Neural progenitor cell (in vitro differentiated cells): ENCODE data around the gene NLRC3. TPM values are rescaled to one million over a fixed set of nuclear protein-coding genes. Genes with fewer than 3 reads are reported as not detected.

Source experiments
- DNase-seq: peaks from one replicate; pipeline ENCODE4 v3.0.0-alpha.2; 2016; ENCODE audit warnings: low spot score
- H2AFZ ChIP-seq: fragments of 200-600 bp; sonication (generic); replicated peaks from 2 replicates; pipeline ENCODE4 v1.6.1; 2016; ENCODE audit warnings: antibody characterized with exemption
- H3F3A ChIP-seq: fragments of 200-600 bp; sonication (generic); 2 replicates; pipeline ENCODE4 v1.6.1; 2016; ENCODE audit warnings: antibody characterized with exemption, low read depth
- H3K27ac ChIP-seq: fragments of 200-600 bp; sonication (generic); 2 replicates; pipeline ENCODE4 v1.5.1; 2016; ENCODE audit warnings: mild to moderate bottlenecking
- H3K27me3 ChIP-seq: fragments of 200-600 bp; sonication (generic); 2 replicates; pipeline ENCODE4 v1.6.1; 2016; ENCODE audit warnings: mild to moderate bottlenecking, moderate library complexity
- H3K36me3 ChIP-seq: fragments of 200-600 bp; sonication (generic); 2 replicates; pipeline ENCODE4 v1.5.1; 2016
- H3K4me1 ChIP-seq: fragments of 200-600 bp; sonication (generic); 2 replicates; pipeline ENCODE4 v1.6.1; 2016; ENCODE audit warnings: mixed run types
- H3K4me2 ChIP-seq: fragments of 200-600 bp; sonication (generic); 2 replicates; pipeline ENCODE4 v1.6.1; 2016
- H3K4me3 ChIP-seq: fragments of 200-600 bp; sonication (generic); 2 replicates; pipeline ENCODE4 v1.5.1; 2016
- H3K79me2 ChIP-seq: fragments of 200-600 bp; sonication (generic); 2 replicates; pipeline ENCODE4 v1.6.1; 2016; ENCODE audit warnings: low read depth
- H3K9ac ChIP-seq: fragments of 200-600 bp; sonication (generic); 2 replicates; pipeline ENCODE4 v1.6.1; 2016
- H3K9me3 ChIP-seq: fragments of 200-600 bp; sonication (generic); 2 replicates; pipeline ENCODE4 v1.5.1; 2016; ENCODE audit warnings: low read depth
- H4K20me1 ChIP-seq: fragments of 200-600 bp; sonication (generic); 2 replicates; pipeline ENCODE4 v1.6.1; 2016; ENCODE audit warnings: low read depth
- H3K27ac Mint-ChIP-seq: 3 replicates; pipeline ENCODE4 v1.8.0; 2021; ENCODE audit warnings: mixed read lengths
- H3K27me3 Mint-ChIP-seq: 2 replicates; pipeline ENCODE4 v1.8.0; 2022; ENCODE audit warnings: low read depth, mild to moderate bottlenecking, inconsistent platforms, moderate library complexity, mixed read lengths; ENCODE audit not compliant: insufficient read depth
- H3K36me3 Mint-ChIP-seq: 3 replicates; pipeline ENCODE4 v1.8.0; 2021; ENCODE audit warnings: mixed read lengths
- H3K4me1 Mint-ChIP-seq: 3 replicates; pipeline ENCODE4 v1.8.0; 2021; ENCODE audit warnings: mixed read lengths
- H3K4me3 Mint-ChIP-seq: 3 replicates; pipeline ENCODE4 v1.8.0; 2021; ENCODE audit warnings: mild to moderate bottlenecking, moderate library complexity, mixed read lengths
- H3K9me3 Mint-ChIP-seq: 3 replicates; pipeline ENCODE4 v1.8.0; 2020; ENCODE audit warnings: mixed read lengths
- CTCF ChIP-seq: fragments of 200-600 bp; sonication (generic); IDR thresholded peaks from 2 replicates; pipeline ENCODE4 v1.5.1; 2017; ENCODE audit warnings: antibody characterized with exemption, mild to moderate bottlenecking
- EZH2 ChIP-seq: fragments of 200-600 bp; sonication (generic); IDR thresholded peaks from 2 replicates; pipeline ENCODE4 v1.6.1; 2017; ENCODE audit warnings: antibody characterized with exemption, mild to moderate bottlenecking, moderate library complexity
- EZH2phosphoT487 ChIP-seq: fragments of 200-600 bp; sonication (generic); IDR thresholded peaks from 2 replicates; pipeline ENCODE4 v1.6.1; 2017; ENCODE audit warnings: antibody characterized with exemption
- total RNA-seq: library from RNA; depleted of rRNA; stranded (reverse); fragments of >200 nt; gene quantifications from 2 replicates; pipeline ENCODE4 v1.2.3, GENCODE V29; 2015; ENCODE audit warnings: low replicate concordance

The NLRC3 gene
- total RNA-seq, 1 donor from 2014 or later, result not detected

- no peaks in the 10 kb centered on the region for H3K9me3 Mint-ChIP-seq
- no peak overlapping the region for H2AFZ ChIP-seq
- no peak overlapping the region for H3K4me2 ChIP-seq
- no peak overlapping the region for H3K9ac ChIP-seq
- H3K4me3 ChIP-seq, result no peak overlapping the region
- H3K4me3 Mint-ChIP-seq, result no peak overlapping the region
- H3K36me3 Mint-ChIP-seq, result peaks cover 19% of the 10 kb centered on the region
- H3K4me1 Mint-ChIP-seq, result peaks cover 25% of the 10 kb centered on the region
- no peaks in the 10 kb centered on the region for H3K27me3 Mint-ChIP-seq
- H3K36me3 ChIP-seq, result no peaks in the 10 kb centered on the region
- DNase-seq, result no peak
- no peak overlapping the region for H3K27ac Mint-ChIP-seq
- TF ChIP-seq EZH2phosphoT487 (no peak), EZH2 (no peak), CTCF (no peak)
- no peak overlapping the region for H3K27ac ChIP-seq
- no peaks in the 10 kb centered on the region for H3K9me3 ChIP-seq
- peaks cover 8% of the 10 kb centered on the region for H3K4me1 ChIP-seq
- peaks cover 25% of the 10 kb centered on the region for H3K79me2 ChIP-seq
- no peaks in the 10 kb centered on the region for H3K27me3 ChIP-seq
- peaks cover 7% of the 10 kb centered on the region for H4K20me1 ChIP-seq
- H3F3A ChIP-seq, result peaks cover 16% of the 10 kb centered on the region
These were observed 30.9 kb upstream of the NLRC3 start for GRCh38 chr16:3608069-3608468.

GRCh38 chr16:3607634-3608033, 30.4 kb upstream of the NLRC3 start:
- Histone ChIP-seq H3K79me2 (peaks cover 21% of the 10 kb centered on the region), H3F3A (peaks cover 11% of the 10 kb centered on the region), H3K4me3 (no peak overlapping the region), H3K36me3 (no peaks in the 10 kb centered on the region), H3K9me3 (no peaks in the 10 kb centered on the region), H3K4me1 (peaks cover 5% of the 10 kb centered on the region), H4K20me1 (peaks cover 7% of the 10 kb centered on the region), H3K4me2 (no peak overlapping the region), H2AFZ (no peak overlapping the region), H3K27ac (no peak overlapping the region), H3K9ac (no peak overlapping the region), H3K27me3 (no peaks in the 10 kb centered on the region)
- Mint-ChIP-seq H3K4me3 (no peak overlapping the region), H3K27ac (no peak overlapping the region), H3K4me1 (peaks cover 21% of the 10 kb centered on the region), H3K36me3 (peaks cover 21% of the 10 kb centered on the region), H3K27me3 (no peaks in the 10 kb centered on the region), H3K9me3 (no peaks in the 10 kb centered on the region)
- no peak for TF ChIP-seq CTCF
- TF ChIP-seq EZH2, result no peak
- no peak for TF ChIP-seq EZH2phosphoT487
- no peak for DNase-seq

- Histone ChIP-seq H3F3A (peaks cover 10% of the 10 kb centered on the region), H3K4me3 (no peak overlapping the region), H3K4me2 (no peak overlapping the region), H3K27me3 (no peaks in the 10 kb centered on the region), H3K27ac (no peak overlapping the region), H3K9me3 (no peaks in the 10 kb centered on the region), H3K4me1 (peaks cover 4% of the 10 kb centered on the region), H2AFZ (no peak overlapping the region), H3K36me3 (no peaks in the 10 kb centered on the region), H3K79me2 (peaks cover 16% of the 10 kb centered on the region), H4K20me1 (peaks cover 7% of the 10 kb centered on the region), H3K9ac (no peak overlapping the region)
- no peaks in the 10 kb centered on the region for H3K9me3 Mint-ChIP-seq
- H3K4me1 Mint-ChIP-seq, result peaks cover 19% of the 10 kb centered on the region
- TF ChIP-seq CTCF (no peak), EZH2 (no peak), EZH2phosphoT487 (no peak)
- peaks cover 23% of the 10 kb centered on the region for H3K36me3 Mint-ChIP-seq
- H3K27ac Mint-ChIP-seq, result no peak overlapping the region
- no peak overlapping the region for H3K4me3 Mint-ChIP-seq
- DNase-seq, result no peak
- no peaks in the 10 kb centered on the region for H3K27me3 Mint-ChIP-seq
These were observed 30.0 kb upstream of the NLRC3 start for GRCh38 chr16:3607161-3607560.
